Activated naive CD4-positive, alpha-beta T cell treated with anti-CD3 and anti-CD28 coated beads, Interleukin-2, amount 50 U/mL, for 16 hours (primary cell): Measurements from ENCODE around the gene SIAH2.
A peak's percentile ranks its signal among the peaks of the same experiment; 100 is the strongest.
"Not testable (repeated sequence)": the region's sequence is repeated elsewhere in the genome, so short reads cannot be mapped to it uniquely, and the experiment has no call there.

ENCODE experiments used
- DNase-seq: peaks from one replicate; pipeline ENCODE4 v3.0.0-alpha.2; 2020

Gene SIAH2, protein sequence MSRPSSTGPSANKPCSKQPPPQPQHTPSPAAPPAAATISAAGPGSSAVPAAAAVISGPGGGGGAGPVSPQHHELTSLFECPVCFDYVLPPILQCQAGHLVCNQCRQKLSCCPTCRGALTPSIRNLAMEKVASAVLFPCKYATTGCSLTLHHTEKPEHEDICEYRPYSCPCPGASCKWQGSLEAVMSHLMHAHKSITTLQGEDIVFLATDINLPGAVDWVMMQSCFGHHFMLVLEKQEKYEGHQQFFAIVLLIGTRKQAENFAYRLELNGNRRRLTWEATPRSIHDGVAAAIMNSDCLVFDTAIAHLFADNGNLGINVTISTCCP

DNA sequence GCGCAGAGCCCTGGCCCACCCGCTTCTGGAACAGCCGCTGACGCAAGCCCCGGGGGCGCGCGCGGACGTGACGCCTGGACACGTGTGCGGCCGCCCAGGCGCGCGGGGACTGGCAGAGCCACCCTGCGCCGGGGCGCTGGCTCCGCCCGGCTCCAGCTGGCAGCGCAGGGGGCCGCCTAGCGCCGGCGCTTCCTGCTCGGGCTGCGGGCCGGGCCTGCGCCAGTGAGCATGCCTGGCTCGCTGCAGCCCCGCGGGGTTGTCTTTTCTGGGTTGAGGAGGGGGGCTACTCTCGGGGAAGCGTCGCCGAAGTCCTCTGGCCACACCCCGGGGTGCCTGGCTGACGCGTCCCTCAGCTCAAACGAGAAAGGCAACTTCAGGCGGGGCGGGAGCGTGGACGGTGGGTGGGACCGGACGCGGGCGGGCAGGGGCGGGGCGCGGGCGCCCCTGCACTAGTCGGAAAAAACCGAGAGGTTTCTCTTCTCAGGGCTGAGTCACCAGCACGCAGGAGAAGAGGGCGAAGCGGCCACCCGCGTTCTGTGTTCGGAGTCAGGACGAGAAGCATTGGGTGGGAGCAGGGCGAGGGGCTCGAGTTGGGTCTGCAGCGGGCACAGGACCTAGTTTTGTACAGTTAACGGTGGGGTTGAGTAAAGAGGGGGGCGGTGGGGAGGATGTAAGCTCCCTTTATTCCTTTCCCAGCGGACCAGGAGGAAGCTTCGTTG, at the start of gene SIAH2:
TSS of gene SIAH2 (minus strand) at position 48 of the 719 bp plus-strand sequence. CDS start 320 bp downstream, outside the sequence.
- DNase-seq, result peak; percentile 95

DNA sequence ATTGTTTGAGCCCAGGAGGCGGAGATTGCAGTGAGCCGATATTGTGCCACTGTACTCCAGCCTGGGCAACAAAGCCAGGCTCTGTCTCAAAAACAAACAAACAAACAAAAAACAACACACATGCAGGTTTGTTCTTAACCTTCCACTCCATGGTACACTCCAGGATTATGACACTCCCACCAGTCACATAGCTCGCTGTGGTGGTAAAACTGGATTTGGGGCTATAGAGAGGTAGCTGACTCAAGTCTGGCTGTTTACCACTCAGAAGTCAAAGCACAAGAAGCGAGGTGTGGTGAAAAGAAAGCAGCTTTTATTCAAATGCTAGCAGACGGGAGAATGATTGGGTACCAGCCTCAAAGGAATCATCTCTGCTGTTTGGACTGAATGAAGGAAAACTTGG, 49.0 kb upstream of the SIAH2 start:
- no peak for DNase-seq

DNA sequence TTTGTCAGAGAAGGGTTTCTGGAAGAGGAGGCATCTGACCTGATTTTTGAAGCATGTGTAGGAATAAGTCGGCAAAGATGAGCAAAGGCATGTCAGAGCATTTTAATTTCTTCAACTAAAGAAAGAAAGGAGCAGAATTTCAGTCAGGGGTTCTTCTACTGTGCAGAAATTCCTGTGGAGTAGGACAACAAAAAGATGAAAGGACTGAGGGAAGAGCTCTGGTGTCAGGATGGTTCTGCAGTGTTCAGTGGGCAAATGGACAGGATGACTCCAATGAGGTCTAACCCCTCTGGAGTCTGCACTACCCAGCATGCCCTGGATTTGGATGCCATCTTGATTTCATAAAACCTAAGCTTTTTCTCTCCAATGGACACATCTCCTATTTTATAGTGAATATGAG, 47.7 kb upstream of the SIAH2 start:
- DNase-seq, result no peak

DNA sequence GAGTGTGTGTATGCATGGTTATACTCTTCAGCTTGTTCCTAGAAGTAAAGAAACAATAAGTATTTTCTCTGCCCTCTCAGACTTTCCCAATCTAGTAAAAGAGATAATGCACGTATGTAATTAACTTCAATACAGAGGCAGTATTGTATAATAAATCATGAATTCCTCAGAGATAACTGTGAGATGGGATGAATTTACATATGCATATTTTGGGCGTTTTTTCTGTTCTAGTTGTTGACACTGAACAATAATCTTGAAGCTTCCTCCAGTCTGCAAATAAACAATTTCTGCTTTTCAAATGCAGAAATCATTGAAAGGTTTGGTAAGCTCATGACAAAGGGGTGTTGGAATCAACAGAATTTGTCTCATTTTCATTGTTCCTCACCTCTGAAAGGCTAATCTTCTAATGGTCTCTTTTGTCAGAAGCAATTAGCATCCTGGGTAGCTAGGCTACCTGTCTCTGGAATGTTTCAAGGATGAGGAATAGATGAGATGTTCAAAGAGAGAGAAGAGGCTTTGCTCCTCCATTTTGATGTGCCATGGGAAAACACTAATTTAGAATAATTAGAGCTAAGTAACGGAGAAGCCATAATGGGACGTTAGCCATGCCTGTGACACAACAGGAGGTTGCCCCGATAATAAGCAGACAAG, 43.3 kb upstream of the SIAH2 start:
- DNase-seq, result no peak

DNA sequence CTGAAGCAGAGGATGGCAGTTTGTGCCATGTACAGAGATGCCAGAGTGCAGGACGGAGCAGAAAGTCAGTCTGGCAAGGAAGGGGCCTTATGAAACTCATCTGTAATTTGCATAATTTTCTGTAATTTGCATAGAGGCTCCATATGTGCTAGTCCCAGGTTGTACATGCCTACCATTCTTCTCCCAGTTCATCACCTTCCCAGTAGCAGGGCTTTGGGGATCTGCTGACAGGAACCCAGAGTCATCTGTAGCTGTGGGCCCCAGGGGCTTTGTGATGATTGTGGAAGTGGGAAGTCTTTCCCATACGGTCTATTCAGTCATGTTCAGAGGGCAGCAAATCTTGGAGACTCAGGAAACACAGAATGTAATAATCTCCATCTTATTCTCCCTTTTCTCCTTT, 42.4 kb upstream of the SIAH2 start:
- no peak for DNase-seq

DNA sequence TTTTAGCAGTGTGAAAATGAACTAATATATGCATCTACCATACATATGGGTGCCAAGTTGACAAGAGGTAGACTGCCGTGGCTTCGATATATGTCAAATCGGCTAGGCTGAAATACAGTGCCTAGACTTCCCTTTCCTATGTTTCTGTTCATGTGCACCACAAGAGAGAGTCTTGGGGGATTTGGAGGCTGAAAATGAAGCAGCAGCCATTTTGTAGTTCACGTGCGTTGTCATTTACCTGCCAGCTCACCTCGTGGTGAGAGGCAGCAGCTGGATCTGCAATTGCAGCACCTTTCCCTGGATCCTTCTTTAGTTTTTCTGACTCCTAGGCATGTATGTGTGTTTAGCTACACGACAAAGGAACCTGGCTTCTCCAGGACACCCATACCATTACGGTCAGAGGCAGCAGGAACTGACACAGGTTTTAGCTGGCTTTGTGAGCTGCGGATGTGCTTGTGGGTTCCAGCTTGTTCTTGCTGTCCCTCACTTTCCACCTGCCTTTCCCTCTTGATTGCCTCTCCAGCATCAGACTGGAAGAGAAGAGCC, 40.5 kb upstream of the SIAH2 start:
- DNase-seq, result no peak

DNA sequence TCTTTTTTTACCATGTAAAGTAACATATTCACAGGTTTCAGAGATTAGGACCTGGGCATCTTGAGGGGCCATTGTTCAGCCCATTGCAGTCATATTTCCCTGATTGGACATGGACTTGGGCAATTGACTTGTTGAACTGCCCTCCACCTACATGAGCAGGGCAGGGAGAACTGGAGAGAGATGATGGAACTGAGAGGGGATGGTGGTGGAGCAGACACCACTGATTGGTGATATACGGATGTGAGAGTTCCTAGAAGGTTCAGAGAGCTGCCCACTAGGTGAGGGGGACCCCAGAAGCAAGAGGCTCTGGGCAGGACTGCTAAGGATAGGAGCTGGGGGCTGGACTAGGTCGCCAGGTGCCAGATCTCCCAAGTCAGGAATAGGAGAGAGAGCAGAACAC, 37.8 kb upstream of the SIAH2 start:
- no peak for DNase-seq

DNA sequence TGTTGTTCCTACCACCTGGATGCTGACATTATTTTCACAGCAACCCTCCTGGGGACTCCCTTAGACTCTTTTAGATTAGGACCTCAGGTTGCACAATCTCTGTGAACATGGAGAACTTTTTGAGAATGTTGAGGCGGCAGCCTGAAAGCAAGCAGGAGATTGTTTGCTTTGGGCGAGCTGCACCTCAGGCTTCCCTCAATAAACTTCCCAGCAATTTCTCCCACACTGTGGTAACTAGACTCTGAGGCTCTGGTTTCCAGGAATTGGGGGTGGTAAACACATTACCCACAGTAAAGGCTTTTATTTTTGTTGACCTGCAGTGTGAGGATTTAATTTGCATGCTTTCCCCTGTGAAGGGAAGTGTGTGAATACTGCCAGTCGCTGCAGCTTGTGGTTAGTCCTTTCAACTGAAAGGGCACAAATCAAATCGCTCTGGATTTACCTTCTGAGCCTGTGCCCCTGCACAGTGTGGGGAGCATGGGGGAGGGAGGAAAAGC, 35.2 kb upstream of the SIAH2 start:
- no peak for DNase-seq

DNA sequence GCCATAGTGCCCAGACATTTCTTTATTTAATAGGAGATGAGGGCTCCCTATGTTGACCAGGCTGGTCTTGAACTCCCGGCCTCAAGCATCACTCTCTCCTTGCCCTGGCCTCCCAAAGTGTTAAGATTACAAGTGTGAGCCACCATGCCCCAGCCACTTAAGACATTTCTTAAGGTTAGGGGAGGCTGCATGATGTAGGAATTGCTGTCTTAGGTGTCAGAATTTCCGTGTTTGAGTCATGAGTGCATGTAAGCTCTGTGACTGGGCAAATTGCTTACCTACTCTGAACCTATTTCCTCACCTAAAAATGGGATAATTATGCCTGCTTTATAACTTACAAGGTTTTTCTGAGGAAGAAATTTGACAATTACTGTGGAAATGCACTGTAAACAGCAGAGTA, 34.2 kb upstream of the SIAH2 start:
- DNase-seq, result no peak

DNA sequence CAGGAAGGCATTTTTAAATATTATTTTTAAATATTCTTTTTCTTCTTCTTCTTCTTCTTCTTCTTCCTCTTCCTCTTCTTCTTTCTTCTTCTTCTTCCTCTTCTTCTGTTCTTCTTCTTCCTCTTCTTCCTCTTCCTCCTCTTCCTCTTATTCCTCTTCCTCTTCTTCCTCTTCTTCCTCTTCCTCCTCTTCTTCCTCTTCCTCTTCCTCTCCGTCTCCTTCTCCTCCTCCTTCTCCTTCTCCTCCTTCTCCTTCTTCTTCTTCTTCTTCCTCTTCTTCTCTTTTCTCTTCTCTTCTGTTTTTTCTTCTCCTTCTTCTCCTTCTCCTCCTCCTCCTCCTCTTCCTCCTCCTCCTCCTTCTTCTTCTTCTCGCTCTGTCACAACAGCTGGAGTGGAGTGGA, 33.6 kb upstream of the SIAH2 start:
- DNase-seq, result not testable (repeated sequence)

DNA sequence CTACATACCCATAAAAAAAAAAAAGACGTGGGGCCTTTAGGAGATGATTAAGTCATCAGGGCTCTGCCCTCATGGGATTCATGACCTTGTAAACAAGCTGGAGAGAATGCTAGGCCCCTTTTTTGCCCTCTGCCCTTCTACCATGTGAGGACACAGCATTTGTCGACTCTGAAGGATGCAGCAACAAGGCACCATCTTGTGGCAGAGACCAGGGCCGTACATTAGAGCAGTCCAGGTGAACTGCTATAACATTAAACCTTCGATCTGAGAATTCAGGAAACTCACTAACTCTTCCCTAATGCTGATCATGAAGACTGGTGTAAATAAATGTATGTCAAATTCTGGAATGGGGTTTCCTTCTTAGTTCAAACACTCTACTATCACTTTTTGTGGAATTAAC, 30.7 kb upstream of the SIAH2 start:
- no peak for DNase-seq

DNA sequence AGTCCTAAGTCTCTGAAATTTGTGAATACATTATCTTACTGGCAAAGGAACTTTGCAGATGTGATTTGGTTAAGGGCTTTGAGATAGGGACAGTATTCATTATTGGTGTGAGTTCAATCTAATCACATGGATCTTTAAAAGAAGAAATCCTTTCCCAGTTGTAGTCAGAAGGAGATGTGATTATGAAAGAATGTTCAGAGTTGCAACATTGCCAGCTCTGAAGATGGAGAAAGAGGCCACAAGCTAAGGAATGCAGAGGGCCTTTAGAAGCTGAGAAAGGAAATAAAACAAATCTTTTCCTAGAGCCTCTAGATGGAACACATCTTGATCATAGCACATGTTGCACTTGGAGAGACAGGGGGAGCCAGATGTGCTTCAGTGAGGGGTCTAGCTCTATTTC, 27.7 kb upstream of the SIAH2 start:
- DNase-seq, result no peak

DNA sequence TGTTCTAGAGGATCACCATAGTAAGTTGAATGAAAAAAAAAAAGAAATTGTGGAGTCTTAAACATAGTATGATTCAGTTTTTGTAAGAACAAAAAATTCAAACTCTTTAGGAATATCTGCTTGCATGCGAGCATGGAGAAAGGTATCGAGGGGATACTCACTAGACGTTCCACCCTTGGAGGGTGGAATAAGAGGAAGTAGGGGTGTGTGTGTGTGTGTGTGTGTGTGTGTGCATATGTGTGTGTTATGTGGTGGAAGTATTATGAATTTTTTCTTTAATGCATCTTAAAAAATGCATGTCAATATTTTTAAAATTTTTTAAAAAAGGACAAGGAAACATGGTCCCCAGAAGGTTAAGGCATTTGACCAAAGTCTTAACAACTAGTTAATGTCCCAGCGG, 26.5 kb upstream of the SIAH2 start:
- no peak for DNase-seq

DNA sequence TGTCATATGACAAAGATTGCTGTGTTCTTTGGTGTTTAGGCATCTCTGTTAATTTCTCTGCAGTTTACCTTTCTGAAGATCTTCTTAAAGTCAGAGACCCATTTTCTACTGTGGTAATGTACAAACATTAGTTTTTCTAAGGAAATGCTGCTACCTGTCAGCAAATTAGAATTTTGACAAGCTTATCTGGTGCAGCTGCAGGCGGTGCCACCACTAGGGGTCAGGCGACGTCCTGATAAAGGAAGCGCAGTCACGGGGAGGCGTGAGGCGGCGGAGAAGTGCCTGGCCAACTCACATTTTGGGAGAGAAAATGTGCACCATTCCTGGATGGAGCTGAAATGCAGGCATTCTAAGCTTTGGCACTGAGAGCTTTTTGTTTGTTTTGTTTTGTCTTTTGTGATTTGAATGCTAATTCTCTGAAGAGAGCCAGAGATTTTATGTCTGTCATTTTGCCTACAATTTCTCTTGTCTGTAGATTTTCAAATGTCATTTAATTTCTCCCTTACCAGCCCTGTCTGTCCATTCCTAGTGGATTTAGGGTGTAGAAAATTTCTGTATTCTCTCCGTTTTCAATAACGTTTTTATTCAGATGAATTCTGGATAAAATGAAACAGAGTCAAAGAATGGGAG, 24.9 kb upstream of the SIAH2 start:
- peak; percentile 85 for DNase-seq

DNA sequence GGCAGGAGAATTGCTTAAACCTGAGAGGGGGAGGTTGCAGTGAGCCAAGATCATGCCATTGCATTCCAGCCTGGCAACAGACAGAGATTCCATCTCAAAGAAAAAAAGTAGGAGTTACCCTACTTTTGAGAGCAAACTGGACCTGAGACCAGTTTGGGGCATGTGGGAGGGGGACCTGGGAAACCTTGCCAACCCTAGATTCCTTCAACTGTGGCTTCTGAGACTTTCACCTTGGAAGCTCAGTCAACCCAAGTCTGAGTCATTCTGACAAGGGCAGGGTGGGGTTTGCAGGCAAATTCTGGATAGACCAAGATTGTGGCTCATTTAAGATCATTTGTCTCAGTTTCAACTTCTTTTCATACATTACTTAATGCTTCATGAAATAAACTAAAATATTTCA, 23.8 kb upstream of the SIAH2 start:
- DNase-seq, result no peak

DNA sequence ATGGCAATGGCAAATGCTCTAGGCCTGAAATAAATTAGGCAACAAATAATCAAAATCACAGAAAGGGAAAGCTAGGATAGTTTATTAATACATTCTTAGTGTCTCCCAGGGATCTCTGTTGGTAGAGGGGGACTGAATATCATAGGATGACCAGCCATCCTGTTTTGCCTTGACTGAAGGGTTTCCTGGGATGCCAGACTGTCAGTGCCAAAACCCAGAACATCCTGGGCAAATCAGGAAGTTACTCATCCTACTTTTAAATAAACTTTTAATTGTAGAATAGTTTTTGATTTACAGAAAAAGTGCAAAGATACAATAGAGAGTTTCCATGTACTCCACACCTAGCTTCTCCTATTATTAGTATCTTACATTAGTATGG, 21.8 kb upstream of the SIAH2 start:
- no peak for DNase-seq

DNA sequence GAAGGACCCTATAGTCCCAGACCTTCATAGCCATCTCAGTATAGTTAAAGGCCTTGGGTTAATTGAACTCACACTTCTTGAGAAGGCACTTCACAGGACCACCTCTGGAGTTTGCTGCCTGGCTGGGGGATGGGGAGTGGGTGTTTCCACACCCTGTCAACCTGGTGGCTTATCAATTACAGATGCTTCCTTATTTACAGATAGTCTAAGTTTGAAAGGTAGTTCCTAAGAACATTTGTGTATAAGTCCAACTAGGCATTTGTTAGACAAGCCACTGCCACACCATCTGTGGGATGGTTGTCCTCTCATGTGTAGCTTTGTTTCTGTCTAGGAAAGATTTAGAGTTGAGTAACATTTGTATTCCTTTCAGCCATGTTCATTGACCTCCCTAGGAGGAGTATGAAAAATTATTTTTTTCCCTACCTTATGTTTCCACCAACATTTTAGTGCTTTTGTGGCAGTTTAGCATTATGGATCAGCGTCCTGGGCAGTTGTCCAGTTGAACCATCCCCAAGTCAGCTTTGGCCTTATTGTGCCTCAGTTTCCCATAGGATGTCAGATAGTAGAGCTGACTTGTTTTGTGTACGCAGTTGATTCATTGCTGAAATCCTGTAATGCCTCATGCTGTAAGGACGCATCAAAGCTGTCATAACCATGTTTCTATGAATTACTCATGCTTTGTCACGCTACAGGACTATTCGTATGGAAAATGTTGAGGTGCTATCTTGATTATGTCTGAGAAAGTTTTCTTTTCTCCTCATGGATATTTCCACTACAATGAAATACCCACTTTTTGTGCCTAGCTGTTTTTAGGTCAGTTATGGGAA, 21.2 kb upstream of the SIAH2 start:
- no peak for DNase-seq

DNA sequence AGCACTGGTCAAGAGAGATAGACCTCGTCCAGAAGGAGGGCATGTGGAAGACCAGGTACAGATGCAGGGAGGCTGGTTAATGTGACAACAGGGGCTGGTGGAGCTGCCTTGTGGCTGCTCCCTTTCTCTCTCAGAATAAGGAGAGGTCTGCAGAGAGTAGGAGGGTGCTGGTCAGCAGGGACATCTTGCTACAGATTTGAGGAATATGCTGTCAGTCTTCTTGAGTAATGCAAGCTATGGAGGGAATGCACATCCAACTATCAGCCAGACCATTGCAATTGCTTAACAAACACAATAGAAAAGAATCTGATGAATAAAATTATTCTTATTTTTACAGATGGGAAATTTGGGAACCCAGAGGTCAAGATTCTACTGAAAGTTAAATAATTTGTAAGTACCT, 20.3 kb upstream of the SIAH2 start:
- DNase-seq, result no peak

DNA sequence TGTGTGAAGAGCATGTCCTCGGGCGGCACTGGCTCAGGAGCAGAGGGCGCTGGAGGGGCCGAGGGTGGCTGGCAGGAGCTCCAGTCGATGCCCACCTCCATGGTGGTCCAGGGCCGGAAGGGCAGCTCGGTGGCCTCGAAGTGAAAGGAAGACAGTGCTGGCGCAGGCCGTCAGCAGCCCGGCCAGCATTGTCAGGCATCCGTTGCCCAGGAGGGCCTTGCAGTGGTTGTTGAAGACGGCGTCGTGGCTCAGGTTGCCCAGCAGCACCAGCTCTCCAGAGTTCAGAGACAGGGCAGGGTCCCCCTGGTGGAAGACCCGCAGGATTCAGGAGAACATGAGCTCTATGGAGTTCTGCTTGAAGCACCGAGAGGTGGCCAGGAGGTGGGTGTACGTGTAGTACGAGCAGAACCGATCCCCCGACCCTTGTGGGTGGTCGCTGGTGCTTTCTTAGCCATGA, 16.5 kb upstream of the SIAH2 start:
- DNase-seq, result no peak

DNA sequence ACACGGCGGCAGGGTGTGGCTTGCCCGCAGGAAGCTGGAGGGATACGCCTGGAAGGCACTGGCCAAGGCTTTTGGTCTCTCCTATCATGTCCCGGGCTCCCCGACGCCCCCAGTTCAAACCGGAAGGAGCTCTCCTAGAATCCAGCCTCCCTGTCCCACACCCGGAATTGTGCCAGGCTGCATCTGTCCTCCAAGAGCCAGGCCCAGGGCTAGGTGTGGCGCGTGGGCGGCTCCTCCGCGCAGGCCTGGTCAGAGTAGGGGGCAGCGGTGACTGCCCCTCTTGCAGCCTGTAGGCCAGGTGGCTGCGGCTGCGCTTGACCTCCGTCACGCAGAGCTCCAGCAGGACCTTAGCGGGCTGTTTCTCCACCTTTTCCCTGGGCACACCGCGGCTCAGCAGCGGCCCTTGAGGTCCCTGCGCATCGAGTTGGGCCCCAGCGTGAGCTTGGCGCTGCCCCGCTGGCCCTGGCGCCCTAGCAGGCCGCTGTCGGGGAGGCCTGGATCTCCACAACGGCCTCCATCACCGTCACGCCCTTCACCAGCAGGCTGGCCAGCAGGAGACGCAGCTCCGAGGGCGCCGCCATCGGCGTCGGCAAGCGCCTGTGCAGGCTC, 15.9 kb upstream of the SIAH2 start:
- no peak for DNase-seq

DNA sequence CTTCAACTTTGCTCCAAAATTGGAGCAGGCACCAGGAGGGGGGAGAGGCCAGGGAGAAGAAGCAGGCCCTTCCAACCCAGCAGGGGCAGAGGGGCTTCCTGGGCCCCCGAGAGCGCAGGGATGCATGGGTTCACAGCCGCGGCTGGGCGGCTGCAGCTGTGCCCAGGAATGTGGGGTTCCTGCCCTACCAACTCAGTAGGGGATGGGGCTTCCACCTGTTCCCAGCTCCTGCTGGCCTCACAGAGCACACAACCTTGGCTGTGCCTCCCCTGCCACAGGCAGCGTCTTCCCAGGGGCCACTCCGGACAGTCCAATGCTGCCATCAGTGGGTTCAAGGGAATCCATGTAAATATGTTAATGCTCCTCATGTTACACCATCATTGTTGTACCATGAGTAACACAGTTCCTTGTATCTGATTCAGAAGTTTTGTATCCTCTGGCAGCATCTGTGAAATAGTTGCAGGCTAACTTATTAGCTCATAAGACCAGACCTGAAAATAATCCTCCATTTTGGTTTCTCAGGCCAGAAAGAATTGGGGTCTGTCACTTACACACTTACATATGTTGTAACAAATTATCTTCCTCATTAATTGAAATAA, 12.1 kb upstream of the SIAH2 start:
- no peak for DNase-seq
